ENCODE measurements around the gene NPAS3.

NPAS3 gene

DNA sequence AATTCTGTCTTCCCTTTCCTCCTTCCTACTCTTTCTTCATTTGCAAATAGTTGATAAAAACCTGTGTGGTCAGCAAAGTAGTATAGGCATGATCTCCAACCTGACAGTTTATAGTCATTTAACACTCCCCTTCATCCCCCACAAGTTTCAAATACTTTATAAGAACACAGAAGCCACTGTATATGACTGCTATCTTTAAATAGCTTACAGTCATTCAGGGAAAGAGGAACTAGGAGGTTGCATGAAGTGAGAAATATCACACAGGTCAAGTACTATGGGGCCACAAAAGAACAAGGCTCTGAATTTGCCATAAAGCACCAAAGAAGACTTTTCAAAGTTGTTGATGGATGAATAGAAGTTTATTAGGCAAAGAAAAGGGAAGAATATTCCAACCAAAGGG, 431.3 kb downstream of the NPAS3 start:
- in situ Hi-C loops (cut with MboI; ENCODE audit: low sequenced_read_pairs) = no loop called here

DNA sequence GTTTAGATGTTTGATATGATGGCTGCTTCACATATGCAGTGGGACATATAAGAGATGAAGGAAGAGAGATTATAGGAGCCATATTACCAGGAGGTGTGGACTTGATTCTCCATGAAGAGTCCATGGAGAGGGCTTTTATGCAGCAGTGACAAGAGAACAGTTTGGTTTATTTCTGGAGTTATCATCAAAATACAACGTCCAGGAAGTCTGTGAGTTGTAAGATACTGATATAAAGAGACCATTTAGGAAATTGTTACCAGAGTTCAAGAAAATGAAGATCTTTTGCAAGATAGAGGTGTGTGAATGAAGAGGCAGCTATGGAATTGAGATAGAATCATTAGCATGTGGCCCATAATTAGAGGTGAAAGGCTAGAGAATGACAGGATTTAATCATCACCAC, 431.7 kb downstream of the NPAS3 start:
- in situ Hi-C loops (cut with MboI; ENCODE audit: low sequenced_read_pairs) = no loop called here

DNA sequence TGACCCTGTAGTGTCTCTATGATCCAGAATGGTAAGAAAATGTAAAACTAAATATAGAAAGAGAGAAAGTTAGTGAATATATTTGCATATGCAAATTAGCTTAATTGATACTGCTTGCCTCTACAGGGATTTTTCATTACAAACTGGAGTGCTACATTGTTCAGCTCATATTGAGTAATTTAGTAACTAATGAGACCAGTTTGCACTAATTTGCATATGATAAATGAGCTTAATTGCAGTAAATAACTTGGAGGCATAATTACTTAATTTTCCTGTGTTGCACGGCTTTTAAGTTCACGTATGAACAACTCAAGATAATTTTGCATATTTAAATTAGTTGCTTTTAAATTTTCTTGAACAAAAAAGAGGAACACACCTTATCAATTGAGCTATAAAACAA, 436.5 kb downstream of the NPAS3 start:
- in situ Hi-C loops (cut with MboI; ENCODE audit: low sequenced_read_pairs) = no loop called here

DNA sequence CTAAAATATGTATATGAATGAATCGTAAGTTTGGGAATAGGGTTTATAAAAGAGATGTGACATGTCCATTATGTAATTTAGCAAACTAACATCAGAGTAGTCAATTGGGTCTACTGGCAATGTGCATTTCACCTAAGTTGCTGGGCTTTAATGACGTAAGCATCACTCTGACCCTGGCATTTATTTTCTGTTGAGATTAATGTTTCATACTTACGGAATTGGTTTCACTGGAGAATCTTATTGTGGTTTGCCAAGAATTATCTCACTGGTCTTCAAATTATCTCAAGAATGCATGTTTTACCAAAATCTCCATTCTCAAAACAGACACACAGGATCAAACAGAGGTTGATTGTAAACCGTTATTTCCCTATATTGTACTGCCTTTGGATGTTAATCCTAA, 437.1 kb downstream of the NPAS3 start:
- in situ Hi-C loops (cut with MboI; ENCODE audit: low sequenced_read_pairs) = no loop called here

DNA sequence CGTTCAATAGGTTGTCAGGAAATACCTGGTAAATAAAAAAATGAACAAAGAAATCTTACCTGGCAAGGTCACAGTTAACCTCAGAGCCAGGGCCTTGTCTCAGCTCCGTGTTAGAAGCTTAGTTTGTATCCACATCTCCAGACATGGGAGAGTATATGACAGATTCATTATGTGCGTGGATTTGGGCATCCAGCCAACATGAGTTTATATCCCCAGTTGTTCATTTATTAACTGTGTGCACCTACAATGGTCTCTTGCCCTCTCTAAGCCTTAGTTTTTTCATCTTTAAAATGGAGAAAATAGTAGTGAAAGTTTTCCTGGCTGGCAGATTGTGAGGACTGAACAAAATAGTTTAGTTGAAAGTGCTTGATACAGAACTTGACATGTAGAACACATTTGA, 437.8 kb downstream of the NPAS3 start:
- in situ Hi-C loops (cut with MboI; ENCODE audit: low sequenced_read_pairs) = no loop called here

DNA sequence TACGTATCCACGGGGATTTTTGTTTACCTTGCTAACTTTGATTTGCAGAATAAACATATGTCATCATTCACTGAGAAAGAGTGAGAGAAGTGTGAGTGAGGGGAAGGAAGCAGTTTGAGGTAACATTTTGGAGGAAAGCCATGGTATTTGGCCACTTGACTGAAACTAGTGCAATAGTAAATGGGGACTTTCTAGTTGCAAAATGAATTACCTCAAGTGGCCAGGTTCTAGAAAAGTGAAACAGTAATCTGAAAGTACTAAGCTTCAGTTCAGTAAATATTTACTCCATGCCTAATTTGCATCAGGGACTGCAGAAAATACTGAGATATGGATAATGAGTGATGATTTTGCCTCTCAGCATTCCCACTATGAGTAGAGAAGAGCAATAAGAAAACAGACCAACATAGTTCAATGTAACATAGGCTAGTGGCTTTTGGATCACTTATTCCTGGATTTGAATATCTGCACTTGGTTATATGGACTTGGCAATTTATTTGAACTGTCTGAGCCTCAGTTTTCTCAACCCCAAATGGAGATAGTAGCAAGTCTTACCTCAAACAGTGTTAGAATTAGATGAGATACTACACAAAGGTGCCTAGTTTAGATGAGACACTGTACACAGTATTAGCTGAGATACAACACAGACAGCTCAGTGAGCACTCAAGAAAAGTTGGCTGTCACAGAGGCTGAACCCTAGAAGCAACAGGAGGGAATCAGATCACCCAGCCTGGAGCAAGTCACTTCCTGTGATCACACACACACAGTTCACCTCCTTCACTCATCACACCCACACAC, 439.1 kb downstream of the NPAS3 start:
- in situ Hi-C loops (cut with MboI; ENCODE audit: low sequenced_read_pairs) = no loop called here

DNA sequence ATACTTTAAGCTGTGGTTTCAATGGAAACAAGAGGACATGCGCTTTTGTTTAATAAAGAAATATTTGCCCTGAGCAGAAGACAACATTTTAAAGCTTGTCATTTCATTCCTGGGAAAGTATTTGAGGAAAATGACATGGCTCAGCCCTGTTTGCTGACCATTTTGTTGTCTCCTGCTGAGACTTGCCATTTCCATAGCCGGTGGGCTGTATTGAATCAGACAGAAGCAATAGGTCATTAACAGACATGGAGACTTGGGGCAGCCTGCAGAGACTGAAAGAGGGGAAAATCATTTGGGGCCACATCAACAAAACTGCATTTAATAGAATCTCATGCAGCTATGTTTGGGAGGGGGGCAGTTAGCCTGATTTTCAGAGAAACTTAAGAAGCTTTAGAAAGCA, 443.0 kb downstream of the NPAS3 start:
- in situ Hi-C loops (cut with MboI; ENCODE audit: low sequenced_read_pairs) = no loop called here

DNA sequence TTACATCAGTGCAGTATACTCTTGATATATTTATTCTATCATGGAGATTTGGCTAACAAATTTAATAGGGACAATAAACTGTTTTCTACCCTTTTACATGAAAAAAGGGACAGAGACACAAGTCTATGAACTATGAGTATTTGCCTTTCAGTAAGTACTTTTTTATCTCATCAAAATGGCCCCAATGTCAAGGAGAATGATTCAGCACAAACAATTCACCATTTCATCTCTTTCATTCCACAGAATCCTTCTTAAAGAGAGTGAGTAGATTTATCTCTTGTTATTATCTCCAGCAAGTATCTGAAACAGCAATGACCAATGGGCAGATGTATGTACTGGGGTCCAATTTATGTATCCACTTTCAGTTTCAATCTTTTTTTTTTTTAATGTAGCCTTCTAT, 447.5 kb downstream of the NPAS3 start:
- in situ Hi-C loops (cut with MboI; ENCODE audit: low sequenced_read_pairs) = no loop called here

DNA sequence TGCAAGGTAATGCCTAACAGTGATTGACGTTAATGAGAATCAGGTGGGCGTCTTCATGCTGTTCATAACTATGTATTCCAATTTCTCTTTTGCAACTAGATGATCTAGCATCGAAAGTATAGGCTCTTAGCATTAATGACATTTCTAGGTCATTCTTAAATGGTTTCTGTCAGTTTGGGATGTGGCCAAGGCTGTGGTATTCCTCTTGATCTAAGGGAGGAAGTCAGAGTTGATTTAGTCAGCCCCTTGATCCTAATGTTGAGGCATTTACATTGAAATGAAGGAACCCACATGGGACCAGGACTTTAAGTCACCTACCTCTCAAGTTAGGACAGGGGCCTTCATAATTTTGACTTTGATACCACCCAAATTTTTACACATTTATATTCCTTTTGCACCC, 448.1 kb downstream of the NPAS3 start:
- in situ Hi-C loops (cut with MboI; ENCODE audit: low sequenced_read_pairs) = no loop called here

DNA sequence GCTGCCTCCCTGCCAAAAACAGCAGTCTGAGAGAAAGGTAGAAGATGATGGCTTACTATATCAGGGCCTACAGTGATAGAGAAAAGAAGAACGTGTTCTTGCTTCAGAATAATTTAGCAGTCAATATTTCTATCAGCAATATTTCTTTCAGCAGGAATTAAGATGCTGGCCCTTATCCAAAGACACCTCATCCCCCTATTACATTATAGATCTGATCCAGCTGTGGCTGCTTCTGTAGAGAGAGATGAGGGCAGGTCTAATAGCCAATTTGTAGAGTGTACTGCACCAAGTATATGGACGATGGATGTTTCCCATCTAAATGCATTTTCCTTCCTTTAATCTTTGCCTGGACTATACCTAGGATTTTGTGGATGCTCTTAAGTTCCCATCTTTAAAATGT, 451.7 kb downstream of the NPAS3 start:
- in situ Hi-C loops (cut with MboI; ENCODE audit: low sequenced_read_pairs) = no loop called here

DNA sequence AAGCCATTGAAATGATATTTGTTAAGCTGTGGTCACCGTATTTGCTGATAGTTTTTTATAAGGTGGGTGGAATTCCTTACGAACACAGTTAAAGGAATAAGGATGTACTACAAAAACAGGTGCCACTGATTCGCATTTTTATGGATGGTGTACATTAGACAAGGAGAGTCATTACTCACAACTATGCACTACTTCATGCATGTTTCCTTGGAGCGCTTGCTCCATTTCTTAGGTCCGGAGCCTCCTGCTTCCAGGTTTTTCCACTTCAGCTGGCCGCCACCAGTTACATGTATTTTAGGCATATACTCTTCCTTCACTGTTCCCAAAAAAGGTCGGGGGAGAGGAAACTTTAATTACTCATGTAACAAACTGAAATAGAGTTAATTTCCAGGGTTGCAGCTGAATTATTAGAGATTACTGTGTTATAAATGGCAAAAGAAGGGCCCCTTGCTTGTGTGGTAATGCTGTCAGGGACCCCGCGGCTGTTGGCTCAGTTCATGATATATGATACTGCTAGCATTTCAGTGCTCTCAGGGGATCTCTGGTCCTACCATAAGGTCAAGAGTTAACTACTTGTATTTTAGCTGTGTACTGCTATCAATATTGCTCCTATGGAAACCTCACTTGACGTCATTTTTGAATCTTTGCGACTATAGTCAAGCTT, 454.7 kb downstream of the NPAS3 start:
- in situ Hi-C loops (cut with MboI; ENCODE audit: low sequenced_read_pairs) = no loop called here

DNA sequence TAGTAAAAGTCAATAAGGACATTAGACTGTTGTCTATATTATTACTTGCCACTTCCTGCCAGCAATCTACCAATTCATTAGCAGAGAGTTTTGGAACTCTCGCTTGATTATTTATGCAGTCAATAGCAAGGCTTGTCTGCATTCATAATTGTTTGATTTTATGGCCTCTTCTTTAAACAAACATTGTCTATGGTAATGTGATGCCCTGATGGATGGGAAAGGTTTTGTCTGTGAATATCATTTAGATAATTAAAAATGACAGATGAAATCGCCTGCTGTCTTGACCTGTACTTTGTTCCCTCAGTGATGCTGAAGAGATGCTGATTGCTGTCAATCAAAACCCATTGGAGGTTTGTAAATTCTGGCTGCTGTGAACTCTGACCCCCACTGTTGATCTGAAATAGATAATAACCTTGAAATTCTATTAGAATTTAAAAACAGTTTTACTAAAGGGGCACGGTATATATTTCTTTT, 455.3 kb downstream of the NPAS3 start:
- in situ Hi-C loops (cut with MboI; ENCODE audit: low sequenced_read_pairs) = no loop called here

DNA sequence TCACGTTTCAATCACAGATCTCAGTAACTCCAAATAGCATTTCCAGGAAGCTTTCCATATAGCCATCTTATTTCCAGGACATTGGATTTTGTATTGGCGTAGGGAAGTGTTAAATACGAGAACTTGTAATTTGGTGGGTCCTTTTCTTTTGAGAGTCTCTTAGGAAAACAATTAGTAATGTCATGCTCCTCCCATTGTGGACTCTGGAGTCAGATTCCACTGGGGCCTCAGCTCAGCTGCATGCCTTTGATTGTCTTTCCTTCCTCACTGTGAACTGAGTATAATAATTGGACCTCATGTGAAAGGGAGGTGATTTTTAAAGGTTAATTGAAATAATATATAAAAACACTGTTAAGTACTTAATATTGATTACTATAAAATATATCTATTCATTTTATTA, 462.6 kb downstream of the NPAS3 start:
- in situ Hi-C loops (cut with MboI; ENCODE audit: low sequenced_read_pairs) = no loop called here

DNA sequence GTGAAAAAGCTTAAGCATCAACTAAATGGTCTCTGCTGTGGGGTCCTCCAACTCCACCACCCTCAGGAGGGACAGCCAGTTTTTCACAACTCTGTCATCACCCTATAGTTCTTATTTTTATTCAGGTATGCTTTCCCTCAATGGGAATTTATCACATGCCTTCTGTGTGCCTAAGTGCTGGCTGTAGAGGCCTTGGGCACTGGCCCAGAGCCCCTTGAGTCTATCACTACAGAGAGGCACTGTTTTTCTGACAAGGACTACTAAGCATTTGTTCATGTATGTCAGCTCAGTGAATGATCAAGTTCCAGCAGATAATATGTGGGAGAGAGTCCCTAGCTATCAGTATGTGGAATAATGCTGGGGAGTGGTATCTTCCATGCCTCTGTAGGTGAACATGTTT, 463.9 kb downstream of the NPAS3 start:
- in situ Hi-C loops (cut with MboI; ENCODE audit: low sequenced_read_pairs) = no loop called here

DNA sequence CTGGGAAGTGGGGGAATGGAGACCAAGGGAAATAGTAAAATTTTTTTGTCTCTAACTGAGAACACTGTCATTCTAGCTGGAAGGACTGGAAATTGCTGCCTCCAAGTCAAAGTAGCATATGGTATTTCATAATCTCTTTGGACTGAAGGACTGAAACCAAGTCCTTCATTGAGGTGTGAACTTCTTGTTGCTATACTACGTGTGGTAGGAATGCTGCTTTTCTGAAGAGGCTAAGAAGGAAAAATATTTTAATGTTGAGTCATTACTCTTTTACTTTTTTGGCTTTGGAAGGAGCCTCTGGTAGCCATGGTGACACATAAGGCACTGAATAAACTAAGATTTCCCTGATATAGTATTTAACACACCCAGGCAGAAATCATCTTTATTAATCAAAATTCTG, 465.4 kb downstream of the NPAS3 start:
- in situ Hi-C loops (cut with MboI; ENCODE audit: low sequenced_read_pairs) = no loop called here

DNA sequence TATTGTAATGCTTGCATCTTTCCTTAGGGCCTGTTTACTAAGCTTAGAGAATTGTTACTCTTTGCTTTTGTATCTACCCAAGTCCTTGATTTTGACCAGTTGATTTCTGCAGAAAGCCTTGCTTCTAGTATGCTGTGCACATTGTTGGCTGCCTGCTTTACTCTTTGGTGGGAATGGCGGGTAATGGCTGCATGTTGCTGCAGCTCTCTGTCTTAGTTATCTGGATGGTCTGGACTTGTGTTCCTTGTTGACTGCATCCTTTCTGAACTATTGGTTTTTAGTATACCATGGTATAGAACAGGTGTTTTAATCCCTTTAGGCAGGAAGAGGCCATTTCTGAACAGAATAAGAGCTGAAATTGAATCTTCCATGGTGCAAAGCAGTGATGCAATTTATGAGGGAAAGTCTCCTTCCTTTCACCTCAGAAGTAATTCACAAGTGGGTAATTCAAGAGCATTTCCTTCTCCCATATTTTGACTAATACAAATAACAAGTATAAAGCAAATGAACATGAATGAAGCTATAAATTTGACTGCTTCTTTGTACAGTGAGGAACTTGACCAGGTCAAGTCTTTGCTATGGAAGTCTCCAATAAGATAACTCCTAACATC, 466.4 kb downstream of the NPAS3 start:
- in situ Hi-C loops (cut with MboI; ENCODE audit: low sequenced_read_pairs) = no loop called here

DNA sequence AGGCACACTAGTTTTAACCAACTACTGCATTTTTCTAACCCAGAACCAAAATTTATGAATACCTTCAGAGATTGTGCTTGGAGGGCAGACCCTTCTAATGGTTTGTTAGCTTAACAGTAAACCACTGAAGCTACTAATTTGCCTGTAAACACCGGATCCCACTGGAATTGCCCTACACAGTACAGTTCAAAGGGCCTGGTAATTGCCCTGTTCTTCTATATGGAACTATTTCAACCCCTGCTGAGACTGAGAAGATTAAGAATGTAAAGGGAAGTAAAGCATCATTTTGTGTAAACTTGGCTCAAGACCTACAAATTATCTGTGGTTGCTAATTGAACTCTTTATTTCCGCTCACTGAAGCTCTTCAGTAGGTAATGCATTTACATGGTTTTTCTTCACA, 468.1 kb downstream of the NPAS3 start:
- in situ Hi-C loops (cut with MboI; ENCODE audit: low sequenced_read_pairs) = no loop called here

DNA sequence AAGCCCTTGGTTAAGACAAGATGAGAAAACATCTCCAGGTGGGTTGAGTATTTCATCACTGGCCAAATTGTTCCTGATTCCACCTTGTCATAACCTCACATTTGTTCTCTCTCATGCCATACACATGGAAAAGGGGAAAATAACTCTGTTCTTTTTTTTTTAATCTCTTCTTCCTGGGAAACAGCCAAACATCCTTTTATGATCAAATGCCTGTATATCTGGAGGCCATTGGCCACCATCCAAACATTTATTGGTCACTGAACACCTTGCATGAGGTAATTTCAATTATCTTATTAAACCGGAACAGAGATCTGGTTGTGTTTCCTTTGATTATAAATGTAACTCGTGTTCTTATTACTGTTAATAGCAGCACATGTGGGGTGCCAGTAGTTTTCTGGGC, 469.6 kb downstream of the NPAS3 start:
- in situ Hi-C loops (cut with MboI; ENCODE audit: low sequenced_read_pairs) = no loop called here

DNA sequence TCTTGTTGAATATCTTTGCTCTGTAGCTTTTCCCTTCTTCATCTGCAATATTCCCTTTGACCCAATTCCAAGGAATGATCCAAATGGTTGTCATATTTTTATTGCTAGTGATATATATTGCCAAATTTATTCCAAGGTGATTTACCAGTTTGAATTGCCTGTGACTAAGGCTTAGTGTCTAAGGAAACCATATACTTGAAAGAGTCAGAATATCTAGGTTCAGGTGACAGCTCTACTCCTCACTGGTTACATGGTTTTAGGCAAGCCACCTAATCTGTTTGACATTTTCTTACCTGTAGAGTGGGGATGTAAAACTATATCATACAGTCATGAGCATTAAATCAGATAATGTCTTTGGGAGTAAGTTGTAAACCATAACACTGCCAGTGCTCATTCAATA, 473.8 kb downstream of the NPAS3 start:
- in situ Hi-C loops (cut with MboI; ENCODE audit: low sequenced_read_pairs) = no loop called here

DNA sequence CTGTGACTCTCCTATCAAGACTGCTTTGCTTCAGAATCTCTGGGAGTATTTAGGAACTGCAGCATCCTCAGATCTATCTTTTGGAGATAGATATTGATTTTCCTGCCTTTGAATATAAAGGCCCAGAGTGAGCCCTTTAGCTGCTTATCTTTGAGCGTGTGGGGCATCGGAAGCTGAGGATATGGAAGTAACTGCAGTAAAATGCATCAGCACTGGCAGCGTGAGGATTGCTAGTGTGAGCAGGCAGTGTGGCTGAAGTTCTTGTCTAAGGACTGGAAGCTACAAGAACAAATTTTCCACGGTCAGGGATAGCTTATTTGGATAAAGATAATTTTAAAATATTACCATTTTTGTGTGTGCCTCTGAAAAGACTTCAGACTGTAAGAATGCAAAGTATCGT, 474.7 kb downstream of the NPAS3 start:
- in situ Hi-C loops (cut with MboI; ENCODE audit: low sequenced_read_pairs) = no loop called here

DNA sequence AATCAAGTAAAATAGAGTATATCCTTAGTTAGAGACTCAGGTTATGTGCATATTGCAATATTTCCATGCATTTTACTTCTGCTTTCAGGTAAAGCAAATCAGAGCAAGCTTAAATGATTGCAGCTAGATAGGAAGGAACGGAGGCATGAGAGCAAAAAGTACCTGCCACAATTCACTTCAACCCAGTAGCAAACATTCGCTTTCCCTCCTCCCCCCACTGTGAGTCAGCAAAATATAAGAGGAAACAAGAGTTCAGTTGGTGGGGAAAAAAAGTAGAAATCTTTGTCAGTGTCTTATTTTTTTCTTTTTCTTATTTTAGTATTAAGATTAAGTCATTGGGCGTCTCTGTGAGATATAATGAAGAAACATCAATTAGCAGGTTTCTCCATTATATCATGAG, 475.4 kb downstream of the NPAS3 start:
- in situ Hi-C loops (cut with MboI; ENCODE audit: low sequenced_read_pairs) = no loop called here

DNA sequence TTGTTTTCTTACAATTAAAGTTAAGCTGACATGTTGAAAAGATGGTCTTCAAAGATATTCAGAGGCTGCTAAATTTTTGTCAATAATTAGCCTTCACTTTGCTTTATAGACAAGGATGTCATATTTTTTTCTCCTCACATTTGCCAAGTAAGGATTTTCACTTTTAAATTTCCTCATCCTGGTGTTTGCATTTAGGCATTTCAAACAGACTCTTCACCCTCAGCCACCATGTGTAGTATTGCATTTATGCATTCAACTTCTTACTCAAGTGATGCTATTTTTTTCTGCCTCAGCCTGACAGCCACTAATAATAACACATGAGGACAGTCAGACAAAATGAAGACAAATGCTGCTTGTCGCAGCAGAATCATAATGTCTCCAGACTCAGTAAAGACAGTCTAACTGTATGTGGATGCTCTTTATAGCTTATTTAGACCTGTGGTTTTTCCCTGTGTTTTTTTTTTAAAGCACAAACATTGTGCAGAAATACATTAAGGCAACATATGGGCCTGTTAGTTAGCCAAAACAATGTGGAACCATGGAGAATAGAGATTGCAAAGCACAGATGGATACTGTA, 481.5 kb downstream of the NPAS3 start:
- in situ Hi-C loops (cut with MboI; ENCODE audit: low sequenced_read_pairs) = no loop called here

Data from hTERT RPE-1 (cell line).